GM21786 (cell line): ENCODE measurements around the gene CSMD2.
"Not testable (repeated sequence)": the region's sequence is repeated elsewhere in the genome, so short reads cannot be mapped to it uniquely, and the experiment has no call there.

Experiments
- ATAC-seq: cut with Tn5 transposase; IDR thresholded peaks from one replicate; pipeline ENCODE4 v1.9.1; 2021; ENCODE audit not compliant: unreplicated experiment

Gene CSMD2

GRCh38 chr1:34055818-34056217 lies 109.2 kb downstream of the CSMD2 start:
- no peak for ATAC-seq

DNA sequence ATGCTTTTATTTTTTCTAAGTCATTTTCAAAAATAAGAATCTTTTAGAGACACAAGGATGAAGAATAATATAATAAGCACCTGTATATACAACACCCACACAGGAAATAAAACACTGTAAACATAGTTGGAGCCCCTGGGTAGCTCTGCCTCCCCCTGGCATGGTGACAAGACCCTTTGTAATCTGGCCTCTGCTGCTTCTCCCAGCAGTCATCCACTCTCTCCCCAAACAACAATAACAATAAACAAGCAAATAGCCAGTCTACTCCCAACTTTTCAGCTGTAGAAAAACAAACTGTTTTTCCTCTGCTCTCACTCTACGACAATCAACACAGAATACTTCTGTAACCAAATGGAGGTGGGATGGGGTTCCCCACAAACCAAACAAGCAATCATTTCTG lies 110.1 kb downstream of the CSMD2 start:
- no peak for ATAC-seq

DNA sequence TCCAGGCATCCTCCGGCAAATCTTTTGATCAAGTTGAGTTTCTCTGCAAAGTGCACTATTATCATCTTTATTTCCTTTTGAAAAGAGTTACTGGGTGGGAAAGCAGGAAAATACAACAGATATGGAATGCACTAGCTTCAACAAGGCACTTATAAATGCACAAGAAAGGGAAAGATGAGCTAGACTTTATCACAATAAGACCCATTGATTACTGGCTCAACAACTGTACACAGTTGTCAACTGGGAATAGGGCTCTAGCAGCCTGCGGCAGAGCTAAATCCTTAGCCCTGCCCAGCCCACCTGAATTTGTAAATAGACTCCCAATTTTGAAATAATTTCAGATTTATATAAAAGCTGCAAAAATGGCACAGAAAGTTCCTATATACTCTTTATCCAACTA lies 111.4 kb downstream of the CSMD2 start:
- ATAC-seq, result no peak

GRCh38 chr1:34052565-34052964 lies 112.5 kb downstream of the CSMD2 start:
- no peak for ATAC-seq

- no peak for ATAC-seq
Measured at GRCh38 chr1:34050709-34051485, 114.1 kb downstream of the CSMD2 start.

- ATAC-seq, result no peak
Measured at GRCh38 chr1:34049994-34050393, 115.0 kb downstream of the CSMD2 start.

GRCh38 chr1:34049477-34049876 lies 115.6 kb downstream of the CSMD2 start:
- ATAC-seq, result no peak

GRCh38 chr1:34037856-34038255 lies 127.2 kb downstream of the CSMD2 start:
- ATAC-seq, result no peak

GRCh38 chr1:34037109-34037508 lies 127.9 kb downstream of the CSMD2 start:
- ATAC-seq, result no peak

DNA sequence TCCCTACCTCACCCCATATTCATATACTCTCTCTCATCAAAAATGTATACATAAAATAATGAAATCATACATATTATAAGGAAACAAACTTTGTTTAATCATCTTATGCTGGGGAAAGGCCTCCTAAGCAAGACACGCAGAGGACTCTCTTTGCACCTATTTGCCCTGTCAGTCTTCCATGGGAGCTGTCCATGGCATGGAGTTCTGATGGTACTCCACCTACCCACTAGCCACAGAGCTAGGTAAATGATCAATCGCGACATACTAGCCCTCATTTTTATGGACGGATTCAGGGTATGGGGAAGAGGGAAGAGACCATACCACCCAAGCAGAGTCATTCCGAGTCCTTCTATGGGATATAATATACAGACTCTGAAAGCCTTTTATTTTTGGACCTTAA lies 131.0 kb downstream of the CSMD2 start:
- no peak for ATAC-seq

DNA sequence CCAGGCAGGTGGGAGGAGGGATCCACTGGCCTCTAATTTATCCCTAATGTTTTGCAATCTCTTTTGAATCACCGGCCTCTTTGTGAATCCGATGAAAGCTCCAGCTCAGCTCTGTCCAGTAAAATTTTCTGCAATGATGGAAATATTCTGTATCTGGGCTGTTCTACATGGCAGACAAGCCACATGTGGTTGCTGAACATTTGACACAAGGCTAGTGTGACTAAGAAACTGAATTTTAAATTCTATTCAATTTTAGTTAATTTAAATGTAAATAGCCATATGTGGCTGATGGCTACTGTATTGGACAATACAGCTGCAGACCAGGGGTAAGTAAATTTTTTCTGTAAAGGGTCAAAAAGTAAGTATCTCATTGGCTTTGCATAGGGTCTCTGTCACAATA lies 135.1 kb downstream of the CSMD2 start:
- no peak for ATAC-seq

GRCh38 chr1:34029515-34029914 lies 135.5 kb downstream of the CSMD2 start:
- no peak for ATAC-seq

- no peak for ATAC-seq
Measured at GRCh38 chr1:34028381-34029055, 136.5 kb downstream of the CSMD2 start.

DNA sequence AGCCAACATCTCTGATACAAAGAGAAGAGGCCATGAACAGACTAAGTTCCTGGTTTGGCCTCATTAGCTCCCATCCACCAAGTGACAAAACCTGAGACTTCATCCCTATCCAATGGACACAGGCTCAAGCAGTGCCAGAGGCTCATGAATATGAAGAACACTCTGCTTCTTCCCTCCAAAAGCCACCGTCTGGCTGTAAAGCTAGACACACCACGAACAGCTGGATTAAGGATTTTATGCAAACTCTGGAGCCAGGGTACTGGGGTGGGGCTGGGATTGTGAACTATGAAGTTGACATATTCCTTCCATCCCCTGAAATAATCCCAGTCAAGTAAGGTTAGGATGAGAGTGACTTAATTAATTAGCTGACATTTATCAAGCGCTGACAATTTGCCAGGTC lies 139.4 kb downstream of the CSMD2 start:
- no peak for ATAC-seq

GRCh38 chr1:34024485-34024884 lies 140.5 kb downstream of the CSMD2 start:
- no peak for ATAC-seq

GRCh38 chr1:34019741-34020552 lies 145.1 kb downstream of the CSMD2 start:
- no peak for ATAC-seq

DNA sequence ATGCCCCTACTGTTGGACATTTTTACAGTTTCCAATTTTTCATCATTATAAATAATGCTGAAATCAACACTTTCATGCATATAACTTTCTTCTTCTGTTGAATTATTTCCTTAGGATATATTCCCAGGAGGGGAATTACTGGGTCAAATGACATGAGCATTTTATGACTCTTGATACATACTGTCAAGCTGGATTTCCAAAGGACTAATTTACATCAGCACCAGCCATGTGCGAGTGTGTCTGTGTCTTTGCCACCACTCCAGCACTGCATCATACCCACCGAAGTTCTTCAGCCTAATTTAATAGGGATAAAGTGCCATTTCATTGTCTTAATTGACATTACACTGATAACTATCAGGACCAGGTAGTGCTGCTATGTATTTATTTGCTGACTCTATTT lies 146.7 kb downstream of the CSMD2 start:
- ATAC-seq, result no peak

DNA sequence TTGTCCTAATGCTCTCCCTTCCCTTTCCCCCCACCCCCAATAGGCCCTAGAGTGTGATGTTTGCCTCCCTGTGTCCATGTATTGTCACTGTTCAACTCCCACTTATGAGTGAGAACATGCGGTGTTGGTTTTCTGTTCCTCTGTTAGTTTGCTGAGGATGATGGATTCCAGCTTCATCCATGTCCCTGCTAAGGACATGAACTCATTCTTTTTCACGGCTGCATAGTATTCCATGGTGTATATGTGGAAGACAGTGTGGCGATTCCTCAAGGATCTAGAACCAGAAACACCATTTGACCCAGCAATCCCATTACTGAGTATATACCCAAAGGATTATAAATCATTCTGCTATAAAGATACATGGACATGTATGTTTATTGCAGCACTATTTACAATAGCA lies 148.7 kb downstream of the CSMD2 start:
- not testable (repeated sequence) for ATAC-seq

DNA sequence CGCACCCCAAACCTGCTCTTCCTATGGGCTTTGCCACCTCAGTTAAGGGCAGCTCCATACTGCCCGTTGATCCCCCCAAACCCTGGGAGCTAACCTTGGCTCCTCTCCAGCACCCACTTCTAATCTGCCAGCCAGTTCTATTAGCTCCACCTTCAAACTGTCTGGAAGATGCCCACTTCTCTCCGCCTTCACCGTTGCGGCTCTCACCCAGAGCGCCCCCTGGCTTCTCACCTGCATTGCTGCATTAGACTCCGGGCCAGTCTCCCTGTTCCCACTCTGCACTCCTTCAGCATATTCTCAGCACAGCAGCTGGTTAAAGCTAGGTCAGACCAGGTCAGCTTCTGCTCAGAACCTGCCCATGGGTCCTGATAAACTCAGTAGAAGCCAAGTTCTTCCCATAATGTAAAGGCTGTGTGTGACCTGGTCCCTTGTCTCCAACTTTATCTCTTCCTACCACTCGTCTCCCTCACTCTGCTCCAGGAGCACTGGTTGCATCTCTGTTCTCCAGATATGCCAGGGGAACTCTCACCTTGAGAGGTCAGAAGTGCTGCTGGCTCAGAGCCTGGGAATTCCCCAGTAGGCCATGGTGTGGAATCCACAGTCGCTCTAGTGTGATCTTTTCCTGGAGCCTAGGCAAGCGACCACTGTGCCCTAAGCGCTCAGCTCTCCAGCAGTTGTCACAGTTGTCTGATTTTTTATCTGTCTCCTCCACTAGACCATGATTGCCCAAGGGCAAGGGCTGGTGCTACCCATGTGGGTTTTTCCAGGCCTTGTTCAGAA lies 150.9 kb downstream of the CSMD2 start:
- ATAC-seq, result no peak

GRCh38 chr1:34013136-34013535 lies 151.9 kb downstream of the CSMD2 start:
- ATAC-seq, result no peak

- no peak for ATAC-seq
Measured at GRCh38 chr1:34009340-34009985, 155.6 kb downstream of the CSMD2 start.
